ENCODE results near the gene BTG3.
A peak's percentile ranks its signal among the peaks of the same experiment; 100 is the strongest.

The BTG3 gene

GRCh38 chr21:17612565-17613241, at the start of gene BTG3:
Gene BTG3 (minus strand): TSS chr21:17612901. CDS start chr21:17609144, 3,757 bp downstream.
- peak; percentile 93 for DNase-seq

- DNase-seq: no peak
Observed at GRCh38 chr21:17660862-17661261, 48.2 kb upstream of the BTG3 start.

- DNase-seq: no peak
Observed at GRCh38 chr21:17660452-17660851, 47.8 kb upstream of the BTG3 start.

- no peak for DNase-seq
Observed at GRCh38 chr21:17658931-17659330, 46.2 kb upstream of the BTG3 start.

GRCh38 chr21:17651526-17651925, 38.8 kb upstream of the BTG3 start:
- no peak for DNase-seq

GRCh38 chr21:17650292-17650691, 37.6 kb upstream of the BTG3 start:
- no peak for DNase-seq

- no peak for DNase-seq
Observed at GRCh38 chr21:17646790-17647189, 34.1 kb upstream of the BTG3 start.

GRCh38 chr21:17644186-17644585, 31.5 kb upstream of the BTG3 start:
- no peak for DNase-seq

GRCh38 chr21:17640821-17641220, 28.1 kb upstream of the BTG3 start:
- no peak for DNase-seq

GRCh38 chr21:17636711-17637110, 24.0 kb upstream of the BTG3 start:
- DNase-seq: no peak

GRCh38 chr21:17631195-17631594, 18.5 kb upstream of the BTG3 start:
- DNase-seq: no peak

- no peak for DNase-seq
Observed at GRCh38 chr21:17622018-17622417, 9.3 kb upstream of the BTG3 start.

- no peak for DNase-seq
Observed at GRCh38 chr21:17616831-17617230, 4.1 kb upstream of the BTG3 start.

- DNase-seq: no peak
Observed at GRCh38 chr21:17613242-17613676, 558 bp upstream of the BTG3 start.

- peak; percentile 72 for DNase-seq
Observed at GRCh38 chr21:17612023-17612564, 607 bp downstream of the BTG3 start.

- DNase-seq: peak; percentile 92
Observed at GRCh38 chr21:17611414-17612022, 1.2 kb downstream of the BTG3 start.

GRCh38 chr21:17610911-17611310, 1.8 kb downstream of the BTG3 start:
- no peak for DNase-seq

- DNase-seq: no peak
Observed at GRCh38 chr21:17609681-17610080, 3.0 kb downstream of the BTG3 start.

GRCh38 chr21:17607684-17608083, 5.0 kb downstream of the BTG3 start:
- no peak for DNase-seq

- DNase-seq: no peak
Observed at GRCh38 chr21:17602874-17603273, 9.8 kb downstream of the BTG3 start.

- no peak for DNase-seq
Observed at GRCh38 chr21:17598437-17598836, 14.3 kb downstream of the BTG3 start.

GRCh38 chr21:17597680-17598079, 15.0 kb downstream of the BTG3 start:
- DNase-seq: no peak

- no peak for DNase-seq
Observed at GRCh38 chr21:17590430-17590829, 22.3 kb downstream of the BTG3 start.

GRCh38 chr21:17585875-17586450, 26.7 kb downstream of the BTG3 start:
- no peak for DNase-seq
